HG03045 (cell line): ENCODE data around the gene RERG.

Experiments
- ATAC-seq: cut with Tn5 transposase; IDR thresholded peaks from one replicate; pipeline ENCODE4 v1.9.1; 2021; ENCODE audit warnings: mild to moderate bottlenecking, moderate library complexity; ENCODE audit not compliant: unreplicated experiment

The RERG gene

GRCh38 chr12:15220451-15220850 is 766 bp downstream of the RERG start:
- no peak for ATAC-seq

GRCh38 chr12:15218794-15219193 is 2.4 kb downstream of the RERG start:
- no peak for ATAC-seq

GRCh38 chr12:15216036-15216889 is 5.0 kb downstream of the RERG start:
- ATAC-seq = no peak

GRCh38 chr12:15214851-15215601 is 6.2 kb downstream of the RERG start:
- ATAC-seq = no peak

- no peak for ATAC-seq
Observed at GRCh38 chr12:15212930-15213329, 8.3 kb downstream of the RERG start.

- no peak for ATAC-seq
Observed at GRCh38 chr12:15209782-15210181, 11.4 kb downstream of the RERG start.

- no peak for ATAC-seq
Observed at GRCh38 chr12:15208871-15209656, 12.2 kb downstream of the RERG start.

GRCh38 chr12:15208140-15208539 is 13.1 kb downstream of the RERG start:
- no peak for ATAC-seq

- no peak for ATAC-seq
Observed at GRCh38 chr12:15206831-15207389, 14.3 kb downstream of the RERG start.

- ATAC-seq = no peak
Observed at GRCh38 chr12:15206338-15206737, 14.9 kb downstream of the RERG start.

- ATAC-seq = no peak
Observed at GRCh38 chr12:15205341-15206010, 15.7 kb downstream of the RERG start.

- no peak for ATAC-seq
Observed at GRCh38 chr12:15201456-15201855, 19.8 kb downstream of the RERG start.

GRCh38 chr12:15201056-15201455 is 20.2 kb downstream of the RERG start:
- ATAC-seq = no peak

- ATAC-seq = no peak
Observed at GRCh38 chr12:15200641-15201040, 20.6 kb downstream of the RERG start.

GRCh38 chr12:15199930-15200329 is 21.3 kb downstream of the RERG start:
- ATAC-seq = no peak

- ATAC-seq = no peak
Observed at GRCh38 chr12:15196678-15197505, 24.3 kb downstream of the RERG start.

- no peak for ATAC-seq
Observed at GRCh38 chr12:15196221-15196620, 25.0 kb downstream of the RERG start.

GRCh38 chr12:15194456-15195368 is 26.5 kb downstream of the RERG start:
- no peak for ATAC-seq

- ATAC-seq = no peak
Observed at GRCh38 chr12:15193946-15194345, 27.3 kb downstream of the RERG start.
